Measurements from ENCODE around the gene TMEM101.
"Not testable (repeated sequence)": the region's sequence is repeated elsewhere in the genome, so short reads cannot be mapped to it uniquely, and the experiment has no call there.

TMEM101 gene

GRCh38 chr17:43962479-43962878 is 52.3 kb downstream of the TMEM101 start:
- H4K20me1 ChIP-seq (ENCODE audit: insufficient read depth, low read length), result no peaks in the 10 kb centered on the region
- no peak overlapping the region for H3K9ac ChIP-seq (ENCODE audit: low read depth, low read length)
- H3K36me3 ChIP-seq (ENCODE audit: insufficient read depth, low read length), result no peaks in the 10 kb centered on the region
- TF ChIP-seq EZH2 (IDR thresholded peaks at IDR 0.05; ENCODE audit: borderline replicate concordance, low read depth, low read length, severe bottlenecking) (no peak), CTCF (IDR thresholded peaks at IDR 0.05; ENCODE audit: borderline replicate concordance, extremely low read depth, low read length, poor library complexity, severe bottlenecking) (no peak)
- DNase-seq, result no peak
- no peaks in the 10 kb centered on the region for H3K9me3 ChIP-seq (ENCODE audit: insufficient read depth, low read length, severe bottlenecking)
- H3K4me3 ChIP-seq (ENCODE audit: low read depth in 1 of 2, low read length in 2 of 2), result no peak overlapping the region
- no peak for ATAC-seq (ENCODE audit: insufficient read depth, low read depth)
- H3K4me1 ChIP-seq (ENCODE audit: insufficient read depth, low read length), result no peaks in the 10 kb centered on the region
- no peak overlapping the region for H2AFZ ChIP-seq (ENCODE audit: low read depth, low read length)
- no peak overlapping the region for H3K27ac ChIP-seq (ENCODE audit: low read length)
- H3K27me3 ChIP-seq (ENCODE audit: insufficient read depth, low read length, poor library complexity), result peaks cover 13% of the 10 kb centered on the region
- no peaks in the 10 kb centered on the region for H3K79me2 ChIP-seq (ENCODE audit: insufficient read depth, low read length)
- no peak overlapping the region for H3K4me2 ChIP-seq (ENCODE audit: insufficient read depth, low read length)

- no peak for ATAC-seq (ENCODE audit: insufficient read depth, low read depth)
- no peak for DNase-seq
- Histone ChIP-seq H3K27me3 (ENCODE audit: insufficient read depth, low read length, poor library complexity) (peaks cover 13% of the 10 kb centered on the region), H3K4me2 (ENCODE audit: insufficient read depth, low read length) (no peak overlapping the region), H3K4me3 (ENCODE audit: low read depth in 1 of 2, low read length in 2 of 2) (no peak overlapping the region), H3K9me3 (ENCODE audit: insufficient read depth, low read length, severe bottlenecking) (no peaks in the 10 kb centered on the region), H4K20me1 (ENCODE audit: insufficient read depth, low read length) (no peaks in the 10 kb centered on the region), H3K36me3 (ENCODE audit: insufficient read depth, low read length) (no peaks in the 10 kb centered on the region), H2AFZ (ENCODE audit: low read depth, low read length) (no peak overlapping the region), H3K4me1 (ENCODE audit: insufficient read depth, low read length) (no peaks in the 10 kb centered on the region), H3K79me2 (ENCODE audit: insufficient read depth, low read length) (no peaks in the 10 kb centered on the region), H3K27ac (ENCODE audit: low read length) (no peak overlapping the region), H3K9ac (ENCODE audit: low read depth, low read length) (no peak overlapping the region)
- TF ChIP-seq EZH2 (IDR thresholded peaks at IDR 0.05; ENCODE audit: borderline replicate concordance, low read depth, low read length, severe bottlenecking) (no peak), CTCF (IDR thresholded peaks at IDR 0.05; ENCODE audit: borderline replicate concordance, extremely low read depth, low read length, poor library complexity, severe bottlenecking) (no peak)
Observed at GRCh38 chr17:43961954-43962353, 52.8 kb downstream of the TMEM101 start.

- H4K20me1 ChIP-seq (ENCODE audit: insufficient read depth, low read length); DNase-seq: not testable (repeated sequence)
Observed at GRCh38 chr17:43961292-43961691, 53.5 kb downstream of the TMEM101 start.

More at GRCh38 chr17:43961292-43961691, 53.5 kb downstream of the TMEM101 start:
- not testable (repeated sequence) for ATAC-seq (ENCODE audit: insufficient read depth, low read depth); H3K9me3 ChIP-seq (ENCODE audit: insufficient read depth, low read length, severe bottlenecking); H2AFZ ChIP-seq (ENCODE audit: low read depth, low read length); H3K36me3 ChIP-seq (ENCODE audit: insufficient read depth, low read length); H3K79me2 ChIP-seq (ENCODE audit: insufficient read depth, low read length); H3K4me3 ChIP-seq (ENCODE audit: low read depth in 1 of 2, low read length in 2 of 2); H3K9ac ChIP-seq (ENCODE audit: low read depth, low read length); H3K4me1 ChIP-seq (ENCODE audit: insufficient read depth, low read length); H3K4me2 ChIP-seq (ENCODE audit: insufficient read depth, low read length); H3K27ac ChIP-seq (ENCODE audit: low read length)
- peaks cover 13% of the 10 kb centered on the region for H3K27me3 ChIP-seq (ENCODE audit: insufficient read depth, low read length, poor library complexity)
